H1 (cell line): ENCODE measurements around the gene ENTPD8. TPM values are rescaled to one million over a fixed set of nuclear protein-coding genes. Genes with fewer than 3 reads are reported as not detected.

Source experiments
- CTCF ChIA-PET: fragments of 300-600 bp; sonication (Branson Sonifier 250); formaldehyde crosslinking; loops from one replicate; lab custom pipeline; 2021; ENCODE audit not compliant: partially characterized antibody; lab: Charles Lee
- POLR2A ChIA-PET: fragments of 300-600 bp; sonication (Branson Sonifier 250); formaldehyde crosslinking; loops from one replicate; lab custom pipeline; 2021; ENCODE audit warnings: inconsistent platforms; ENCODE audit not compliant: partially characterized antibody; lab: Charles Lee
- DNase-seq, 2 experiments: peaks; one replicate each; pipeline versions ENCODE4 v3.0.0 to v3.0.0-alpha.2; 2010 to 2022; ENCODE audit warnings: low spot score in 2 of 2, low read depth in 1 of 2, mixed read lengths in 1 of 2
- FAIRE-seq: peaks from 2 replicates; lab custom pipeline; 2011; peaks lifted over from hg19 to GRCh38; lab: Jason Lieb, UNC
- H2AFZ ChIP-seq: 2 replicates; pipeline ENCODE4 v1.8.1; 2012; ENCODE audit warnings: low read length, inconsistent platforms
- H2AK5ac ChIP-seq: 2 replicates; pipeline ENCODE4 v1.6.1; 2013; ENCODE audit warnings: low read depth, low read length
- H2BK120ac ChIP-seq: replicated peaks from 2 replicates; pipeline ENCODE3; 2013; ENCODE audit warnings: low read depth, low read length, inconsistent platforms
- H2BK12ac ChIP-seq: 2 replicates; pipeline ENCODE4 v1.6.1; 2013; ENCODE audit warnings: low read depth, low read length
- H2BK15ac ChIP-seq: 2 replicates; pipeline ENCODE4 v1.6.1; 2013; ENCODE audit warnings: low read length
- H2BK20ac ChIP-seq: 2 replicates; pipeline ENCODE4 v1.6.1; 2013; ENCODE audit warnings: low read length
- H2BK5ac ChIP-seq: 2 replicates; pipeline ENCODE4 v1.6.1; 2013; ENCODE audit warnings: low read depth, low read length
- H3K14ac ChIP-seq: 2 replicates; pipeline ENCODE4 v1.6.1; 2013; ENCODE audit warnings: inconsistent platforms; ENCODE audit not compliant: insufficient read length
- H3K18ac ChIP-seq: 2 replicates; pipeline ENCODE4 v1.6.1; 2013; ENCODE audit warnings: low read length; ENCODE audit errors: extremely low read depth
- H3K23ac ChIP-seq: 2 replicates; pipeline ENCODE4 v1.6.1; 2013; ENCODE audit warnings: inconsistent platforms; ENCODE audit not compliant: insufficient read length
- H3K23me2 ChIP-seq: 2 replicates; pipeline ENCODE4 v1.6.1; 2013; ENCODE audit warnings: low read depth, low read length
- H3K27ac ChIP-seq: 2 replicates; pipeline ENCODE4 v1.6.1; 2011; ENCODE audit warnings: low read depth, low read length, inconsistent platforms
- H3K27me3 ChIP-seq, 4 experiments: replicated peaks in 1 of 4; 1 replicate in 1 of 4; 2 replicates in 3 of 4; pipeline versions ENCODE4 v1.6.1 to v1.8.1; 2011 to 2013; ENCODE audit warnings: low read length in 3 of 4, mild to moderate bottlenecking in 3 of 4, inconsistent platforms in 2 of 4, mixed read lengths in 2 of 4, moderate library complexity in 1 of 4; ENCODE audit not compliant: control insufficient read depth in 3 of 4, insufficient read depth in 3 of 4; ENCODE audit errors: extremely low read depth in 1 of 4
- H3K36me3 ChIP-seq, 4 experiments: 2 replicates each; pipeline versions ENCODE4 v1.6.1 to v1.8.1; 2011 to 2013; ENCODE audit warnings: mild to moderate bottlenecking in 4 of 4, low read length in 3 of 4, moderate library complexity in 2 of 4, control low read depth in 1 of 4, inconsistent platforms in 1 of 4; ENCODE audit not compliant: insufficient read depth in 4 of 4, control insufficient read depth in 2 of 4
- H3K4ac ChIP-seq: replicated peaks from 2 replicates; pipeline ENCODE3; 2013; ENCODE audit warnings: low read length, low read depth, mixed read lengths, inconsistent platforms; ENCODE audit not compliant: insufficient read length
- H3K4me1 ChIP-seq, 4 experiments: replicated peaks in 1 of 4; 1 replicate in 1 of 4; 2 replicates in 3 of 4; pipeline versions ENCODE4 v1.6.1 to v1.8.1; 2011 to 2013; ENCODE audit warnings: low read length in 3 of 4, inconsistent platforms in 2 of 4, mixed read lengths in 1 of 4; ENCODE audit not compliant: insufficient read depth in 4 of 4, control insufficient read depth in 3 of 4
- H3K4me2 ChIP-seq, 2 experiments: 2 replicates each; pipeline versions ENCODE4 v1.6.1 to v1.8.1; 2011 to 2013; ENCODE audit warnings: low read depth in 2 of 2, low read length in 2 of 2, control low read depth in 1 of 2, inconsistent platforms in 1 of 2, mild to moderate bottlenecking in 1 of 2; ENCODE audit not compliant: insufficient read depth in 1 of 2
- H3K4me3 ChIP-seq, 4 experiments: fragments of 200-600, 300-600 bp in 1 of 4; sonication (generic), shearing (Covaris generic), sonication (Bioruptor Twin) in 1 of 4; 2 replicates each; pipeline versions ENCODE4 v1.5.1 to v1.8.1; 2011 to 2016; ENCODE audit warnings: low read length in 4 of 4, low read depth in 3 of 4, control low read depth in 2 of 4, inconsistent platforms in 2 of 4, mild to moderate bottlenecking in 2 of 4, mixed read lengths in 1 of 4, moderate library complexity in 1 of 4; ENCODE audit not compliant: insufficient read depth in 2 of 4; ENCODE audit errors: extremely low read depth in 1 of 4
- H3K56ac ChIP-seq: replicated peaks from 2 replicates; pipeline ENCODE3; 2013; ENCODE audit warnings: low read depth, mild to moderate bottlenecking, mixed read lengths, low read length, inconsistent platforms; ENCODE audit not compliant: insufficient read length
- H3K79me1 ChIP-seq: 2 replicates; pipeline ENCODE4 v1.6.1; 2013; ENCODE audit warnings: low read depth, low read length, control low read depth
- H3K79me2 ChIP-seq, 2 experiments: 2 replicates each; pipeline versions ENCODE4 v1.6.1 to v1.8.1; 2012 to 2013; ENCODE audit warnings: low read length in 2 of 2, mild to moderate bottlenecking in 2 of 2, inconsistent platforms in 1 of 2; ENCODE audit not compliant: insufficient read depth in 2 of 2, control insufficient read depth in 1 of 2
- H3K9ac ChIP-seq, 4 experiments: replicated peaks in 1 of 4; 1 replicate in 1 of 4; 2 replicates in 3 of 4; pipeline versions ENCODE4 v1.6.1 to v1.8.1; 2011 to 2013; ENCODE audit warnings: low read depth in 3 of 4, low read length in 3 of 4, control low read depth in 2 of 4, mild to moderate bottlenecking in 2 of 4, moderate library complexity in 2 of 4, inconsistent platforms in 1 of 4; ENCODE audit errors: extremely low read depth in 1 of 4
- H3K9me3 ChIP-seq, 2 experiments: 2 replicates each; pipeline versions ENCODE4 v1.6.1 to v1.8.1; 2012 to 2013; ENCODE audit warnings: mild to moderate bottlenecking in 2 of 2, moderate library complexity in 2 of 2, control low read depth in 1 of 2, inconsistent platforms in 1 of 2, low read depth in 1 of 2, low read length in 1 of 2, mixed read lengths in 1 of 2; ENCODE audit not compliant: insufficient read depth in 2 of 2
- H4K20me1 ChIP-seq, 2 experiments: replicated peaks in 1 of 2; 2 replicates each; pipeline versions ENCODE3 to v1.8.1; 2011 to 2013; ENCODE audit warnings: inconsistent platforms in 2 of 2, low read length in 2 of 2, mild to moderate bottlenecking in 1 of 2; ENCODE audit not compliant: insufficient read depth in 2 of 2, control insufficient read depth in 1 of 2
- H4K5ac ChIP-seq: 2 replicates; pipeline ENCODE4 v1.6.1; 2013; ENCODE audit warnings: low read length, low read depth, mixed read lengths, inconsistent platforms; ENCODE audit not compliant: insufficient read length
- H4K8ac ChIP-seq: 2 replicates; pipeline ENCODE4 v1.8.0; 2013; ENCODE audit warnings: mild to moderate bottlenecking, moderate library complexity, low read length, inconsistent platforms; ENCODE audit not compliant: insufficient read depth; ENCODE audit errors: extremely low read depth
- H4K91ac ChIP-seq: replicated peaks from 2 replicates; pipeline ENCODE3; 2013; ENCODE audit warnings: low read length, mixed read lengths, inconsistent platforms; ENCODE audit not compliant: insufficient read length
- JUND ChIP-seq: IDR thresholded peaks from 2 replicates; pipeline ENCODE4 v1.6.1; 2011; ENCODE audit warnings: mild to moderate bottlenecking, improper control_type of control experiment, low read length
- POLR2AphosphoS5 ChIP-seq: IDR thresholded peaks from 2 replicates; pipeline ENCODE4 v1.6.1; 2011; ENCODE audit warnings: low read depth, low read length
- POU5F1 ChIP-seq: IDR thresholded peaks from 2 replicates; pipeline ENCODE4 v1.6.1; 2011; ENCODE audit warnings: low read depth, mild to moderate bottlenecking, low read length, moderate library complexity
- SP1 ChIP-seq: IDR thresholded peaks from 2 replicates; pipeline ENCODE4 v1.6.1; 2011; ENCODE audit warnings: low read depth, low read length
- ZNF274 ChIP-seq: IDR thresholded peaks from 2 replicates; pipeline ENCODE4 v1.7.0; 2012; ENCODE audit warnings: low read length, borderline replicate concordance; ENCODE audit errors: extremely low read depth
- WGBS, 2 experiments: shearing (Covaris generic) in 1 of 2; methylation state at CpG; one replicate each; pipeline versions ENCODE4 v1.1.6 to v1.1.7; 2013 to 2015; ENCODE audit warnings: low lambda C conversion rate in 2 of 2, mixed read lengths in 2 of 2, inconsistent platforms in 1 of 2, low coverage in 1 of 2, missing lambda C conversion rate in 1 of 2; ENCODE audit not compliant: insufficient replicate concordance in 2 of 2, insufficient coverage in 1 of 2, insufficient read length in 1 of 2; ENCODE audit errors: extremely low coverage in 1 of 2, missing lambda C conversion rate in 1 of 2; 5-methylcytosine and 5-hydroxymethylcytosine counted together
- polyA plus RNA-seq, 7 experiments: library from polyadenylated mRNA; depleted of rRNA in 3 of 7; stranded (reverse) in 5 of 7; unstranded in 2 of 7; fragments of >200 nt in 5 of 7; fragments of 200-250 nt in 2 of 7; gene quantifications; 1 replicate in 5 of 7; 2 replicates in 1 of 7; 4 replicates in 1 of 7; pipeline versions ENCODE4 v1.2.1 to v1.2.3, GENCODE V29; 2011 to 2013; ENCODE audit warnings: missing spikeins in 2 of 7, mixed read lengths in 2 of 7
- total RNA-seq: library from RNA; stranded (reverse); fragmentation: NEBNext Ultra II Directional; extraction: Animal tissue kit (Norgen Biotek cat#: 25700); gene quantifications from 2 replicates; pipeline ENCODE4 v1.2.1, GENCODE V29; 2021

Gene ENTPD8
- total and polyA plus RNA-seq, 2 of the 8 experiments (the other 6 are each of a cell fraction or from before 2014, with no cell fraction given): 0.48 to 0.51 TPM

- H2BK15ac ChIP-seq: no peak overlapping the region
- H3K9me3 ChIP-seq: no peaks in the 10 kb centered on the region; a peak in 1 of 4 replicates
- H3K23me2 ChIP-seq: no peaks in the 10 kb centered on the region
- no peak overlapping the region for H4K91ac ChIP-seq
- H3K79me1 ChIP-seq: no peaks in the 10 kb centered on the region
- H2AK5ac ChIP-seq: no peak overlapping the region
- 87% methylated on average over 26 of the region's 26 CpGs; no CpG with 5 or more reads in 1 of the 2 experiments for WGBS, 2 experiments
- H3K14ac ChIP-seq: no peak overlapping the region
- H2BK5ac ChIP-seq: no peak overlapping the region
- no peak overlapping the region for H2AFZ ChIP-seq
- H3K4me3 ChIP-seq: no peak overlapping the region
- H2BK120ac ChIP-seq: no peak overlapping the region
- ChIA-PET POLR2A (interaction anchor here (1.0 kb wide), 1 partner anchor 43 kb away, joined by 3 read pairs; no protein-coding TSS in a partner anchor), CTCF (interaction anchor here (0.6 to 1.0 kb wide), 3 partner anchors 18 to 110 kb away, joined by 3 to 5 read pairs (median 4); no protein-coding TSS in a partner anchor)
- H2BK12ac ChIP-seq: no peak overlapping the region
- no peak overlapping the region for H3K9ac ChIP-seq
- no peak overlapping the region for H2BK20ac ChIP-seq
- H3K4me2 ChIP-seq: no peak overlapping the region
- H3K27ac ChIP-seq: no peak overlapping the region
- no peak overlapping the region for H3K4ac ChIP-seq
- DNase-seq: no peak
- no peak overlapping the region for H3K56ac ChIP-seq
- H4K20me1 ChIP-seq: peaks cover 0 to 6% of the 10 kb centered on the region in 2 experiments
- H4K5ac ChIP-seq: no peak overlapping the region
- no peaks in the 10 kb centered on the region for H3K36me3 ChIP-seq
- H3K27me3 ChIP-seq: no peaks in the 10 kb centered on the region
- no peaks in the 10 kb centered on the region for H3K79me2 ChIP-seq
- TF ChIP-seq JUND (no peak), POU5F1 (no peak), SP1 (no peak), ZNF274 (no peak), POLR2AphosphoS5 (no peak)
- no peak overlapping the region for H3K18ac ChIP-seq
- no peak overlapping the region for H3K23ac ChIP-seq
- H3K4me1 ChIP-seq: no peaks in the 10 kb centered on the region
- no peak overlapping the region for H4K8ac ChIP-seq
- FAIRE-seq: no peak
Measured at GRCh38 chr9:137396634-137397367, 44.4 kb downstream of the ENTPD8 start.
